Upper lobe of left lung (tissue), 6 donors: ENCODE data around the gene SELP. TPM values are rescaled to one million over a fixed set of nuclear protein-coding genes. Genes with fewer than 3 reads are reported as not detected.
A peak's percentile ranks its signal among the peaks of the same experiment; 100 is the strongest.

Source experiments
- ATAC-seq, 2 donors: fragments of 200-7000 bp; cut with Tn5 transposase; one replicate each; pipeline ENCODE4 v1.9.1; 2022; ENCODE audit warnings: mild to moderate bottlenecking in 2 of 2, moderate library complexity in 2 of 2; ENCODE audit not compliant: low FRiP score in 2 of 2
- DNase-seq, 2 donors: peaks; one replicate each; pipeline ENCODE4 v3.0.0-alpha.2; 2019 to 2020
- H3K27ac ChIP-seq, 4 donors: fragments of 200-600 bp; sonication (generic); one replicate each; pipeline ENCODE4 v1.5.1; 2016 to 2019
- H3K27me3 ChIP-seq, 4 donors: fragments of 200-600 bp; sonication (generic); one replicate each; pipeline ENCODE4 v1.5.1; 2017 to 2019
- H3K36me3 ChIP-seq, 4 donors: fragments of 200-600 bp; sonication (generic); one replicate each; pipeline ENCODE4 v1.5.1; 2016 to 2019
- H3K4me1 ChIP-seq, 4 donors: fragments of 200-600 bp; sonication (generic); one replicate each; pipeline ENCODE4 v1.5.1; 2018 to 2019
- H3K4me3 ChIP-seq, 4 donors: fragments of 200-600 bp; sonication (generic); one replicate each; pipeline ENCODE4 v1.5.1; 2017 to 2019; ENCODE audit warnings: mild to moderate bottlenecking in 2 of 4, moderate library complexity in 1 of 4
- H3K9me3 ChIP-seq, 4 donors: fragments of 200-600 bp; sonication (generic); one replicate each; pipeline ENCODE4 v1.5.1; 2018 to 2019
- EP300 ChIP-seq, 4 donors: sonication (generic); formaldehyde crosslinking; IDR thresholded peaks; one replicate each; pipeline ENCODE4 v1.5.1; 2017; ENCODE audit warnings: antibody characterized with exemption in 4 of 4, control low read depth in 2 of 4
- POLR2A ChIP-seq, 4 donors: fragments of 450-650 bp; IDR thresholded peaks; one replicate each; pipeline ENCODE4 v1.5.1; 2016 to 2017; ENCODE audit warnings: antibody characterized with exemption in 4 of 4, mild to moderate bottlenecking in 2 of 4
- POLR2AphosphoS5 ChIP-seq, 2 donors: sonication (generic); formaldehyde crosslinking; IDR thresholded peaks; one replicate each; pipeline ENCODE4 v1.5.1; 2017; ENCODE audit warnings: antibody characterized with exemption in 2 of 2
- WGBS, 2 donors: methylation state at CpG; one replicate each; pipeline ENCODE4 v1.1.5; 2017 to 2018; 5-methylcytosine and 5-hydroxymethylcytosine counted together
- total RNA-seq, 6 donors: library from RNA; depleted of rRNA in 4 of 6; stranded (reverse); fragments of >200 nt in 4 of 6; gene quantifications; one replicate each; pipeline versions ENCODE4 v1.1.0 to v1.2.1, GENCODE V29; 2016 to 2021
- TF ChIP-seq, protein P1 (sequence below), 6 experiments: fragments of 450-650 bp in 4 of 6; fragments of 200-600 bp in 2 of 6; sonication (generic) in 2 of 6; IDR thresholded peaks; one replicate each; pipeline ENCODE4 v1.5.1; 2016 to 2019; ENCODE audit warnings: antibody characterized with exemption in 6 of 6
- donor health status: DM: no; HTN: no; CAD: no; lungs with moderate emphysema.
- donor health status: DM: no; HTN: yes; CAD: no; lungs with severe emphysema.

The SELP gene
- total RNA-seq, 6 donors from 2014 or later, result 1.0 to 40.4 (median 7.6) TPM

DNA sequence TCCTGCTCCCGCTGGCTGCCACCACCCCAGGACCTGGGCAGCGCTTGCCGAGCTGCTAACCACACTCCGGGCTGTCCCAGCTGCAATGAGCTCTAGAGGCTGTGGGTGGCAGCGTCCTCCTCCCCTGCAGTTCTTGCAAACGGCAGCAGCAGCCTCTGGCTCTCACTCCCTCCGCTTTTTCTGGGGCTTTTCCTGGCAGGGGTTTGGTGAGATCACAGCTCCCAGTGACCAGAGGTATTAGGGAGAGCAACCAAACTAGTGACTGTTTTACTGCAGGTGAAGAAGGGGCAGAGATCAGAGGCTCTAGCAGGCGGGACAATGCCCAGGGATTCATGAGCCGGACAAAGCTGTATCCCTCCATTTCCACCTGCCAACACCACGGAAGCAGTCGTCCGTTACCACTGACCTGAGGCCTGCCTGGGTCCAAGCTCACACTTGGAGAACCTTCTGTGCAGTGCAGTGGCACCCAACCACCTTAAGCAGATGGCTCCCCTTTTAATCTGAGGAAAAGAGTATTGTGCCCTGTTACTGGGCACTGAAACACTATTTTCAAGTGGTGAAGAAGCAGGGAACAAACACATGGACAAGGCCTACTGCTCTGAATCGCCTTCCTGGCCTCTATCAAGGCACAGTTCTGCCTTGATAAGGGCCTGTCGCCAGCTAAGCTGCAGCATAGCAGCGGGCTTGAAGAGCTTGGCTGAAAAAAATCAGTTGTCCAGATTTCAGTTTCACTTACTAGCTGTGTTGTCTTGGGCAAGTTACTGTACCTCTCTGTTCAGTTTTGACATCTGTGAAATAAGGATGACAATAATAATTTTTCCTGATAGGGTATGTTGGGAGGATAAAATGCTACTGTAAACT, 43.3 kb downstream of the SELP start, which contains the start of gene F5:
F5 (minus strand) TSS at position 87 of the 861 bp plus-strand sequence. CDS start 95 bp downstream, outside the sequence.
- peak within 1 kb of the TSS in 2 of 4 donors; percentile 11 to 74 for H3K27ac ChIP-seq
- H3K9me3 ChIP-seq, result no peaks in the 10 kb centered on the region
- peak; percentile 72 to 87 for DNase-seq
- H3K4me3 ChIP-seq, result peak within 1 kb of the TSS in 3 of 4 donors; percentile 5 to 34 (median 22)
- peaks cover 2 to 9% (median 9%) of the 10 kb centered on the region in 4 donors for H3K4me1 ChIP-seq
- peak; percentile 91 to 96 for ATAC-seq
- H3K27me3 ChIP-seq, result peaks cover 0 to 2% (median 0%) of the 10 kb centered on the region in 4 donors
- 27 to 31% methylated on average over 14 to 15 of the region's 15 CpGs for WGBS, 2 donors
- H3K36me3 ChIP-seq, result no peaks in the 10 kb centered on the region
- TF ChIP-seq, protein P1, sequence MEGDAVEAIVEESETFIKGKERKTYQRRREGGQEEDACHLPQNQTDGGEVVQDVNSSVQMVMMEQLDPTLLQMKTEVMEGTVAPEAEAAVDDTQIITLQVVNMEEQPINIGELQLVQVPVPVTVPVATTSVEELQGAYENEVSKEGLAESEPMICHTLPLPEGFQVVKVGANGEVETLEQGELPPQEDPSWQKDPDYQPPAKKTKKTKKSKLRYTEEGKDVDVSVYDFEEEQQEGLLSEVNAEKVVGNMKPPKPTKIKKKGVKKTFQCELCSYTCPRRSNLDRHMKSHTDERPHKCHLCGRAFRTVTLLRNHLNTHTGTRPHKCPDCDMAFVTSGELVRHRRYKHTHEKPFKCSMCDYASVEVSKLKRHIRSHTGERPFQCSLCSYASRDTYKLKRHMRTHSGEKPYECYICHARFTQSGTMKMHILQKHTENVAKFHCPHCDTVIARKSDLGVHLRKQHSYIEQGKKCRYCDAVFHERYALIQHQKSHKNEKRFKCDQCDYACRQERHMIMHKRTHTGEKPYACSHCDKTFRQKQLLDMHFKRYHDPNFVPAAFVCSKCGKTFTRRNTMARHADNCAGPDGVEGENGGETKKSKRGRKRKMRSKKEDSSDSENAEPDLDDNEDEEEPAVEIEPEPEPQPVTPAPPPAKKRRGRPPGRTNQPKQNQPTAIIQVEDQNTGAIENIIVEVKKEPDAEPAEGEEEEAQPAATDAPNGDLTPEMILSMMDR (IDR thresholded peaks at IDR 0.05), result peak; percentile 40 to 59 (median 52)
- TF ChIP-seq POLR2A (IDR thresholded peaks at IDR 0.05) (no peak), POLR2AphosphoS5 (IDR thresholded peaks at IDR 0.05) (no peak)

DNA sequence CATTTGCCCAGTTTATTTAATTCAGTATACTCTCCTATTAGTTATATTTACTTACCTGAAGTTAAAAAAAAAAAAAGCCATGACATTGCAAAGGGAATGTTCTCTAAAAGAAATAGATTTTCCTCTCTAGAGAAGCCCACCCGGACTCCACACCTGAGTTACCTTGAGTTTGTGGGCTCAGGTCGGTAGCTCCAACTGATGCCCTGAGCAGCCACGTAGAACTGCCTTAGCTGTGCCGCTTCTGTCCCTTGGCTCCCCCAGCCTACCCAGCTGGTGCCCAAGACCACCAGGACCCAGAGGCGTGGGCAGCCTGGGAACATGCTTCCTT, 43.9 kb downstream of the SELP start:
- ATAC-seq, result no peak
- Histone ChIP-seq H3K9me3 (no peaks in the 10 kb centered on the region), H3K27ac (peak overlapping the region in 1 of 4 donors; percentile 74), H3K36me3 (no peaks in the 10 kb centered on the region), H3K27me3 (peaks cover 0 to 2% (median 0%) of the 10 kb centered on the region in 4 donors), H3K4me3 (peak overlapping the region in 3 of 4 donors; percentile 5 to 34 (median 22)), H3K4me1 (peaks cover 2 to 9% (median 9%) of the 10 kb centered on the region in 4 donors)
- WGBS, 2 donors, result 19 to 29% methylated on average over 5 of the region's 5 CpGs
- DNase-seq, result no peak
- no peak for TF ChIP-seq EP300 (IDR thresholded peaks at IDR 0.05)
- TF ChIP-seq, protein P1 (IDR thresholded peaks at IDR 0.05), result no peak
- TF ChIP-seq POLR2A (IDR thresholded peaks at IDR 0.05), result no peak
- no peak for TF ChIP-seq POLR2AphosphoS5 (IDR thresholded peaks at IDR 0.05)

DNA sequence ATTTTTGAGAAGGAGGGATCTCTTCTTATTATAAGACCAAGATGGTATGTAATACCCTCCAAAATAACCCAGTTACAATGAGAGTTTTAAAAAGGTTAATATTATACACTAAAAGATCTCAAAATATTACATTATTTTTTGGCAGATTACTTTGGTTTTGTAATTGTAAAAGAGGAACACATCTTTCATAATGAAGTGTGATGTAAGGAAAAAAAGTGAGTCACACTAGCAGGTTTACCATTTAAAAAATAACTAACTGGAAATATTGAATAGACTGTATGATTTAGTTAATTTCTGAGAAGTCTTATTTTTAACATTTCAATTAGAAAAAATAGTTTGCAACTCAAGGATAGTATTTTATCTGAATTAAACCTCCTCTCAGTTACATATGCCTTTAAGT, 44.7 kb downstream of the SELP start:
- DNase-seq (no peak), ATAC-seq (peak in 1 of 2 donors; percentile 40)
- no peaks in the 10 kb centered on the region for H3K36me3 ChIP-seq
- peaks cover 0 to 2% (median 0%) of the 10 kb centered on the region in 4 donors for H3K27me3 ChIP-seq
- H3K4me1 ChIP-seq, result peaks cover 2 to 9% (median 9%) of the 10 kb centered on the region in 4 donors
- TF ChIP-seq POLR2AphosphoS5 (IDR thresholded peaks at IDR 0.05) (no peak), POLR2A (IDR thresholded peaks at IDR 0.05) (no peak), EP300 (IDR thresholded peaks at IDR 0.05) (no peak)
- TF ChIP-seq, protein P1 (IDR thresholded peaks at IDR 0.05), result no peak
- no peaks in the 10 kb centered on the region for H3K9me3 ChIP-seq
- peak overlapping the region in 1 of 4 donors; percentile 18 for H3K4me3 ChIP-seq
- peak overlapping the region in 1 of 4 donors; percentile 74 for H3K27ac ChIP-seq

DNA sequence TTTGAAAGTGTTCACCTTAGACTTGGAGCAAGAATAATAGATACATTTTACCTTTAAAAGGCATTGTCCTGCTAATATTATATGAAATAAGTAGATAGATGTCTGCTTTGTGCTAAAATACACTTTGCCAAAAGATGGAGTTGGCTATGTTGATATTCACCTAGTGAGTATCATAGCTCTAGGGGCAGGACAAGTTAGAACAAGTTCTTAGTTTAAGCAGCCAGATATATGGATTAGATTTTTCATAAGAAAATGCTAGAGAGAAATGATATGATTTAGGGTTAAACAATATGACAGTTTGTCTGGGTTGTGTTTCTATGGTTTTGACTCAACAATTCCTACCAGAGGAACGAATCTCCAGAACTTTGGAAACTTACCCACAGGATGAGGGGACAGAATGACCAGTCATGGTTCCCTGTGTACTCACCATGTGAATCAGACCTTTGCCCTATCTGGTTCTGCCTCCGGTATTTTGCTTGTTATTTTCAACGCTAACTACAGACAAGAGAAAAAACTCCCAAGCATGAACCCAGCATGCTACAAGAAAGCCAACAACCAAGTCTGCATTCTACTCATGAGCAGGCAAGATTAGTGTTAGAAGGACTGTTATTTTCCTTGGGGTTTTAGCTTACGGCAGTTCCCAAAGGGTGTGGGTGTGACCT, 45.3 kb downstream of the SELP start:
- DNase-seq (no peak), ATAC-seq (peak in 1 of 2 donors; percentile 59)
- Histone ChIP-seq H3K27ac (peak overlapping the region in 1 of 4 donors; percentile 74), H3K4me3 (peak overlapping the region in 1 of 4 donors; percentile 18), H3K9me3 (no peaks in the 10 kb centered on the region), H3K27me3 (peaks cover 0 to 2% (median 0%) of the 10 kb centered on the region in 4 donors), H3K4me1 (peaks cover 2 to 9% (median 9%) of the 10 kb centered on the region in 4 donors), H3K36me3 (no peaks in the 10 kb centered on the region)
- TF ChIP-seq POLR2AphosphoS5 (IDR thresholded peaks at IDR 0.05) (no peak), EP300 (IDR thresholded peaks at IDR 0.05) (no peak)
- TF ChIP-seq, protein P1 (IDR thresholded peaks at IDR 0.05), result no peak
- 54 to 69% methylated on average over 4 of the region's 4 CpGs for WGBS, 2 donors
